GM23248 (cell line): ENCODE measurements around the gene NCAM2. TPM values are rescaled to one million over a fixed set of nuclear protein-coding genes. Genes with fewer than 3 reads are reported as not detected.
A peak's percentile ranks its signal among the peaks of the same experiment; 100 is the strongest.

Source experiments
- DNase-seq: peaks from one replicate; pipeline ENCODE4 v3.0.0-alpha.2; 2015
- H2AFZ ChIP-seq: fragments of 200-600 bp; sonication (generic); 2 replicates; pipeline ENCODE4 v1.6.1; 2016; ENCODE audit warnings: antibody characterized with exemption
- H3F3A ChIP-seq: fragments of 200-600 bp; sonication (generic); 2 replicates; pipeline ENCODE4 v1.6.1; 2016; ENCODE audit warnings: mild to moderate bottlenecking, antibody characterized with exemption, mixed run types; ENCODE audit not compliant: insufficient read depth
- H3K27ac ChIP-seq: fragments of 200-600 bp; sonication (generic); 2 replicates; pipeline ENCODE4 v1.5.1; 2016; ENCODE audit warnings: mild to moderate bottlenecking
- H3K27me3 ChIP-seq: fragments of 200-600 bp; sonication (generic); replicated peaks from 2 replicates; pipeline ENCODE4 v1.6.1; 2016; ENCODE audit warnings: mild to moderate bottlenecking; ENCODE audit not compliant: insufficient read depth
- H3K36me3 ChIP-seq: fragments of 200-600 bp; sonication (generic); 2 replicates; pipeline ENCODE4 v1.6.1; 2016; ENCODE audit warnings: low read depth, mild to moderate bottlenecking
- H3K4me1 ChIP-seq: fragments of 200-600 bp; sonication (generic); 2 replicates; pipeline ENCODE4 v1.6.1; 2016; ENCODE audit warnings: mild to moderate bottlenecking; ENCODE audit not compliant: insufficient read depth
- H3K4me2 ChIP-seq: fragments of 200-600 bp; sonication (generic); one replicate; pipeline ENCODE4 v1.6.1; 2016; ENCODE audit warnings: mild to moderate bottlenecking; ENCODE audit not compliant: unreplicated experiment
- H3K4me3 ChIP-seq: fragments of 200-600 bp; sonication (generic); 2 replicates; pipeline ENCODE4 v1.5.1; 2016; ENCODE audit warnings: mild to moderate bottlenecking
- H3K79me2 ChIP-seq: fragments of 200-600 bp; sonication (generic); 2 replicates; pipeline ENCODE4 v1.6.1; 2016; ENCODE audit warnings: mild to moderate bottlenecking; ENCODE audit not compliant: insufficient read depth
- H3K9ac ChIP-seq: fragments of 200-600 bp; sonication (generic); 2 replicates; pipeline ENCODE4 v1.6.1; 2016; ENCODE audit warnings: mild to moderate bottlenecking
- H3K9me2 ChIP-seq: fragments of 200-600 bp; sonication (generic); 2 replicates; pipeline ENCODE4 v1.6.1; 2016; ENCODE audit warnings: mixed run types, mild to moderate bottlenecking, moderate library complexity; ENCODE audit not compliant: insufficient read depth
- H3K9me3 ChIP-seq: fragments of 200-600 bp; sonication (generic); one replicate; pipeline ENCODE4 v1.6.1; 2017; ENCODE audit warnings: low read depth
- H4K20me1 ChIP-seq: fragments of 200-600 bp; sonication (generic); 2 replicates; pipeline ENCODE4 v1.6.0; 2016; ENCODE audit not compliant: insufficient read depth
- EZH2 ChIP-seq: fragments of 200-600 bp; sonication (generic); IDR thresholded peaks from 2 replicates; pipeline ENCODE4 v1.6.1; 2018; ENCODE audit warnings: antibody characterized with exemption, mild to moderate bottlenecking; ENCODE audit not compliant: insufficient read depth, poor library complexity, severe bottlenecking
- EZH2phosphoT487 ChIP-seq: fragments of 200-600 bp; sonication (generic); IDR thresholded peaks from 2 replicates; pipeline ENCODE4 v1.6.1; 2018; ENCODE audit warnings: antibody characterized with exemption, moderate library complexity, mild to moderate bottlenecking, low read depth; ENCODE audit not compliant: insufficient read depth
- WGBS, 2 experiments: methylation state at CpG; one replicate each; pipeline ENCODE4 v1.1.6; 2015 to 2017; ENCODE audit warnings: low lambda C conversion rate in 2 of 2, low coverage in 1 of 2; ENCODE audit errors: missing lambda C conversion rate in 2 of 2; 5-methylcytosine and 5-hydroxymethylcytosine counted together
- in situ Hi-C: fragments of 300-500 bp; cut with MboI; formaldehyde crosslinking; loops from 2 replicates; pipeline ENCODE4 v1.15.0; 2020
- polyA plus RNA-seq: library from polyadenylated mRNA; unstranded; fragments of >200 nt; fragmentation: Nextera tagmentation; extraction: Ambion mirVana; gene quantifications from 2 replicates; pipeline ENCODE4 v1.2.1, GENCODE V29; 2016
- total RNA-seq: library from RNA; depleted of rRNA; stranded (reverse); fragments of >200 nt; shearing (Covaris generic); gene quantifications from 2 replicates; pipeline ENCODE4 v1.2.3, GENCODE V29; 2014

The NCAM2 gene
- total and polyA plus RNA-seq, 2 experiments from 2014 or later, result 1.3 to 1.7 TPM

DNA sequence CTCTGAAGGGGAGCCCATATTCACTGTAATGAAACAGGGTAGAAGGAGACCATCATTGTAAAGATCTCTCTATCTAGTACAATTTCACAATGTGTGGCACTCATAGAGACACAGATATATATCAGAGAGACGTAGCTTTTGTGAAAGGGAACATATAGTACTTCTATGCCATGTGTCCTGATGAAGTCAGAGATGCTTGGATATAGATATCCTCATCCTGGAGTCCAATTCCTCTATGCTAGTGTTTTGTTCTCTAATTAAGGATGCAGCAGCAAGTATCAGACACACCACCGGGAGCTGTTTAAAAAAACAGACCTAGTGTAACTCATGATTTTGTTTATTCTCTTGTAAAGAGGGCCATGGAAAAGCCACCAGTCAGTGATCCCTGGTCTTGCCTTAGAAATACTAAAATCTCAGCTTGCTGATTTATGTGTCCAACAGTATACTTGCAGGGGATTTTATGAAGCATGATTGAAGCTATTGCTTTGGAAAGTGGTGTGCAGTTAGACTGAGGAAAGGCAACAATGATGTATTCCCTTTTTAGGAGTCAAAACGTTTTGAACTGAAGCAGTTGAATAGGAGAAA is 2.5 kb downstream of the NCAM2 start:
- Histone ChIP-seq H4K20me1 (no peaks in the 10 kb centered on the region), H3K9ac (no peak overlapping the region), H3K9me3 (no peaks in the 10 kb centered on the region), H3K4me1 (no peaks in the 10 kb centered on the region), H3K27ac (no peak overlapping the region), H3K4me3 (no peak overlapping the region), H3K9me2 (no peaks in the 10 kb centered on the region), H3K79me2 (no peaks in the 10 kb centered on the region), H2AFZ (no peak overlapping the region), H3K27me3 (no peaks in the 10 kb centered on the region; the same call in 1 of the 2 replicates), H3K36me3 (no peaks in the 10 kb centered on the region), H3K4me2 (no peak overlapping the region), H3F3A (no peaks in the 10 kb centered on the region)
- TF ChIP-seq EZH2 (no peak), EZH2phosphoT487 (no peak)
- no peak for DNase-seq
- in situ Hi-C loops, result loop anchor here (25.0 kb wide), 1 partner anchor 1787 kb away; no protein-coding TSS in a partner anchor
- 44% methylated on average over 3 of the region's 3 CpGs for WGBS, 2 experiments

- Histone ChIP-seq H3K9me2 (no peaks in the 10 kb centered on the region), H3K9me3 (no peaks in the 10 kb centered on the region), H2AFZ (no peak overlapping the region), H3K4me3 (no peak overlapping the region), H3K79me2 (no peaks in the 10 kb centered on the region), H4K20me1 (no peaks in the 10 kb centered on the region), H3K36me3 (no peaks in the 10 kb centered on the region), H3F3A (no peaks in the 10 kb centered on the region), H3K27ac (no peak overlapping the region), H3K4me2 (no peak overlapping the region), H3K27me3 (no peaks in the 10 kb centered on the region; the same call in 1 of the 2 replicates), H3K4me1 (no peaks in the 10 kb centered on the region), H3K9ac (no peak overlapping the region)
- no peak for DNase-seq
- WGBS, 2 experiments, result 53 to 56% methylated on average over 6 of the region's 6 CpGs
- in situ Hi-C loops, result loop anchor here (25.0 kb wide), 1 partner anchor 1786 kb away; no protein-coding TSS in a partner anchor
- TF ChIP-seq EZH2 (no peak), EZH2phosphoT487 (no peak)
Measured at GRCh38 chr21:21001591-21002100, 3.4 kb downstream of the NCAM2 start.

DNA sequence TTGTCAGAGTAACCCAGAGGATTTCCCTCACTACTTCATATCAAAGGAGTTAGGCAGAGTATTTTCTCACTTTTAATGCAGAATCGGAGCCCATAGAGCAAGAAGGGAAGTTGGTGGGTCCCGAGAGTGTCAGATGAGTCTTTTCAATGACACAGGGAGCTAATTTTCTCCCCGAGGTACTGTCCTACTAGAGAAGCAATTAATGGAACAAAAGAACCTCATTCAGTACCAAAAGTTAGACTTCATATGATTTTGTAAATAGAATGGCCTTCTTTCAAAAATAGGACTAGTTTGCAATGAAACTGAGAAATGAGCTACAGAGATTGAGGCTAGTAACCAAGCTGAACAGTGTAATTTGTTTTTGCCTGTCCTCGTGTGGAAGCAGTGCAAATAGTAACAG is 3.9 kb downstream of the NCAM2 start:
- no peak for DNase-seq
- no peak overlapping the region for H3K4me2 ChIP-seq
- no peak overlapping the region for H3K27ac ChIP-seq
- no peaks in the 10 kb centered on the region for H3K9me2 ChIP-seq
- H2AFZ ChIP-seq, result no peak overlapping the region
- no peak overlapping the region for H3K4me3 ChIP-seq
- no peaks in the 10 kb centered on the region for H3F3A ChIP-seq
- H3K27me3 ChIP-seq, result no peaks in the 10 kb centered on the region; the same call in 1 of the 2 replicates
- in situ Hi-C loops, result loop anchor here (25.0 kb wide), 1 partner anchor 1785 kb away; no protein-coding TSS in a partner anchor
- H3K9ac ChIP-seq, result no peak overlapping the region
- 41 to 43% methylated on average over 4 of the region's 4 CpGs for WGBS, 2 experiments
- H3K9me3 ChIP-seq, result no peaks in the 10 kb centered on the region
- H4K20me1 ChIP-seq, result no peaks in the 10 kb centered on the region
- no peaks in the 10 kb centered on the region for H3K4me1 ChIP-seq
- H3K79me2 ChIP-seq, result no peaks in the 10 kb centered on the region
- TF ChIP-seq EZH2, result no peak
- H3K36me3 ChIP-seq, result no peaks in the 10 kb centered on the region

- DNase-seq, result peak; percentile 57
- TF ChIP-seq EZH2 (no peak), EZH2phosphoT487 (no peak)
Measured at GRCh38 chr21:21003701-21004100, 5.5 kb downstream of the NCAM2 start.

More at GRCh38 chr21:21003701-21004100, 5.5 kb downstream of the NCAM2 start:
- Histone ChIP-seq H3F3A (no peaks in the 10 kb centered on the region), H3K27me3 (no peaks in the 10 kb centered on the region), H3K9ac (no peak overlapping the region), H3K36me3 (no peaks in the 10 kb centered on the region), H4K20me1 (no peaks in the 10 kb centered on the region), H3K4me2 (no peak overlapping the region), H3K9me2 (no peaks in the 10 kb centered on the region), H2AFZ (no peak overlapping the region), H3K4me1 (no peaks in the 10 kb centered on the region), H3K4me3 (no peak overlapping the region), H3K27ac (no peak overlapping the region), H3K79me2 (no peaks in the 10 kb centered on the region), H3K9me3 (no peaks in the 10 kb centered on the region)
- in situ Hi-C loops, result loop anchor here (25.0 kb wide), 1 partner anchor 1784 kb away; no protein-coding TSS in a partner anchor
- 69 to 74% methylated on average over 4 of the region's 4 CpGs for WGBS, 2 experiments
